Measurements from ENCODE around the gene MEX3B.

- TF ChIP-seq, protein P1, sequence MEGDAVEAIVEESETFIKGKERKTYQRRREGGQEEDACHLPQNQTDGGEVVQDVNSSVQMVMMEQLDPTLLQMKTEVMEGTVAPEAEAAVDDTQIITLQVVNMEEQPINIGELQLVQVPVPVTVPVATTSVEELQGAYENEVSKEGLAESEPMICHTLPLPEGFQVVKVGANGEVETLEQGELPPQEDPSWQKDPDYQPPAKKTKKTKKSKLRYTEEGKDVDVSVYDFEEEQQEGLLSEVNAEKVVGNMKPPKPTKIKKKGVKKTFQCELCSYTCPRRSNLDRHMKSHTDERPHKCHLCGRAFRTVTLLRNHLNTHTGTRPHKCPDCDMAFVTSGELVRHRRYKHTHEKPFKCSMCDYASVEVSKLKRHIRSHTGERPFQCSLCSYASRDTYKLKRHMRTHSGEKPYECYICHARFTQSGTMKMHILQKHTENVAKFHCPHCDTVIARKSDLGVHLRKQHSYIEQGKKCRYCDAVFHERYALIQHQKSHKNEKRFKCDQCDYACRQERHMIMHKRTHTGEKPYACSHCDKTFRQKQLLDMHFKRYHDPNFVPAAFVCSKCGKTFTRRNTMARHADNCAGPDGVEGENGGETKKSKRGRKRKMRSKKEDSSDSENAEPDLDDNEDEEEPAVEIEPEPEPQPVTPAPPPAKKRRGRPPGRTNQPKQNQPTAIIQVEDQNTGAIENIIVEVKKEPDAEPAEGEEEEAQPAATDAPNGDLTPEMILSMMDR (IDR thresholded peaks at IDR 0.05; ENCODE audit: low read depth, low read length, poor library complexity, severe bottlenecking), result no peak
- no peak for TF ChIP-seq EZH2phosphoT487 (IDR thresholded peaks at IDR 0.05; ENCODE audit: borderline replicate concordance, low read length)
These were observed 19.0 kb upstream of the MEX3B start for GRCh38 chr15:82064824-82065223.

Data from DOHH2 (cell line).